ENCODE measurements around the gene APBA1.

DNA sequence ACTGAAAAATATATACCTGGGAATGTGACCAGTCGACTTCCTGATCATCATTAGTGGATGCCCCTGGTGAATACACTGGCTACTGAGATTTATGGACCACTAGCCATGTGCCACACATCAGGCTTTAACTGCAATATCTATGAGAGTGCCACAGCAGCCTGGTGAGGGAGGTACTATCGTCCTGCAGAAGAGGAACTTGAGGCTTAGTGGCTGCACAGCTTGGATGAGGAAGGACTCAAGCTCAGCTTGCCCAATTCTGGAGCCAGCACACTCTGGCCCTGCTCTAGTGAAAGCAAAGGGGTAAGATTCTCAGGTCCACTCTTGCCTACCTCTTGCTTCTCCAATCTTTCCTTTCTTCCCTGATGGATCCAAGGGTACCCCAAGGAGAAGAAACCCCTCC, 217.8 kb downstream of the APBA1 start:
- TF ChIP-seq, protein P1, sequence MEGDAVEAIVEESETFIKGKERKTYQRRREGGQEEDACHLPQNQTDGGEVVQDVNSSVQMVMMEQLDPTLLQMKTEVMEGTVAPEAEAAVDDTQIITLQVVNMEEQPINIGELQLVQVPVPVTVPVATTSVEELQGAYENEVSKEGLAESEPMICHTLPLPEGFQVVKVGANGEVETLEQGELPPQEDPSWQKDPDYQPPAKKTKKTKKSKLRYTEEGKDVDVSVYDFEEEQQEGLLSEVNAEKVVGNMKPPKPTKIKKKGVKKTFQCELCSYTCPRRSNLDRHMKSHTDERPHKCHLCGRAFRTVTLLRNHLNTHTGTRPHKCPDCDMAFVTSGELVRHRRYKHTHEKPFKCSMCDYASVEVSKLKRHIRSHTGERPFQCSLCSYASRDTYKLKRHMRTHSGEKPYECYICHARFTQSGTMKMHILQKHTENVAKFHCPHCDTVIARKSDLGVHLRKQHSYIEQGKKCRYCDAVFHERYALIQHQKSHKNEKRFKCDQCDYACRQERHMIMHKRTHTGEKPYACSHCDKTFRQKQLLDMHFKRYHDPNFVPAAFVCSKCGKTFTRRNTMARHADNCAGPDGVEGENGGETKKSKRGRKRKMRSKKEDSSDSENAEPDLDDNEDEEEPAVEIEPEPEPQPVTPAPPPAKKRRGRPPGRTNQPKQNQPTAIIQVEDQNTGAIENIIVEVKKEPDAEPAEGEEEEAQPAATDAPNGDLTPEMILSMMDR (IDR thresholded peaks at IDR 0.05; ENCODE audit: insufficient read depth, low read length), result no peak
- no peak for TF ChIP-seq POLR2AphosphoS5 (IDR thresholded peaks at IDR 0.05; ENCODE audit: low read depth)
- TF ChIP-seq, protein P2, sequence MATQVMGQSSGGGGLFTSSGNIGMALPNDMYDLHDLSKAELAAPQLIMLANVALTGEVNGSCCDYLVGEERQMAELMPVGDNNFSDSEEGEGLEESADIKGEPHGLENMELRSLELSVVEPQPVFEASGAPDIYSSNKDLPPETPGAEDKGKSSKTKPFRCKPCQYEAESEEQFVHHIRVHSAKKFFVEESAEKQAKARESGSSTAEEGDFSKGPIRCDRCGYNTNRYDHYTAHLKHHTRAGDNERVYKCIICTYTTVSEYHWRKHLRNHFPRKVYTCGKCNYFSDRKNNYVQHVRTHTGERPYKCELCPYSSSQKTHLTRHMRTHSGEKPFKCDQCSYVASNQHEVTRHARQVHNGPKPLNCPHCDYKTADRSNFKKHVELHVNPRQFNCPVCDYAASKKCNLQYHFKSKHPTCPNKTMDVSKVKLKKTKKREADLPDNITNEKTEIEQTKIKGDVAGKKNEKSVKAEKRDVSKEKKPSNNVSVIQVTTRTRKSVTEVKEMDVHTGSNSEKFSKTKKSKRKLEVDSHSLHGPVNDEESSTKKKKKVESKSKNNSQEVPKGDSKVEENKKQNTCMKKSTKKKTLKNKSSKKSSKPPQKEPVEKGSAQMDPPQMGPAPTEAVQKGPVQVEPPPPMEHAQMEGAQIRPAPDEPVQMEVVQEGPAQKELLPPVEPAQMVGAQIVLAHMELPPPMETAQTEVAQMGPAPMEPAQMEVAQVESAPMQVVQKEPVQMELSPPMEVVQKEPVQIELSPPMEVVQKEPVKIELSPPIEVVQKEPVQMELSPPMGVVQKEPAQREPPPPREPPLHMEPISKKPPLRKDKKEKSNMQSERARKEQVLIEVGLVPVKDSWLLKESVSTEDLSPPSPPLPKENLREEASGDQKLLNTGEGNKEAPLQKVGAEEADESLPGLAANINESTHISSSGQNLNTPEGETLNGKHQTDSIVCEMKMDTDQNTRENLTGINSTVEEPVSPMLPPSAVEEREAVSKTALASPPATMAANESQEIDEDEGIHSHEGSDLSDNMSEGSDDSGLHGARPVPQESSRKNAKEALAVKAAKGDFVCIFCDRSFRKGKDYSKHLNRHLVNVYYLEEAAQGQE (IDR thresholded peaks at IDR 0.05; ENCODE audit: insufficient replicate concordance, low read depth), result no peak
- no peak for TF ChIP-seq GABPA (IDR thresholded peaks at IDR 0.05; ENCODE audit: low read depth)
